ENCODE results near the gene NLGN2. TPM values are rescaled to one million over a fixed set of nuclear protein-coding genes. Genes with fewer than 3 reads are reported as not detected.
"Not testable (repeated sequence)": the region's sequence is repeated elsewhere in the genome, so short reads cannot be mapped to it uniquely, and the experiment has no call there.

Gene NLGN2
- total RNA-seq, result 10 to 100 TPM; 14.5 to 15.8 TPM

DNA sequence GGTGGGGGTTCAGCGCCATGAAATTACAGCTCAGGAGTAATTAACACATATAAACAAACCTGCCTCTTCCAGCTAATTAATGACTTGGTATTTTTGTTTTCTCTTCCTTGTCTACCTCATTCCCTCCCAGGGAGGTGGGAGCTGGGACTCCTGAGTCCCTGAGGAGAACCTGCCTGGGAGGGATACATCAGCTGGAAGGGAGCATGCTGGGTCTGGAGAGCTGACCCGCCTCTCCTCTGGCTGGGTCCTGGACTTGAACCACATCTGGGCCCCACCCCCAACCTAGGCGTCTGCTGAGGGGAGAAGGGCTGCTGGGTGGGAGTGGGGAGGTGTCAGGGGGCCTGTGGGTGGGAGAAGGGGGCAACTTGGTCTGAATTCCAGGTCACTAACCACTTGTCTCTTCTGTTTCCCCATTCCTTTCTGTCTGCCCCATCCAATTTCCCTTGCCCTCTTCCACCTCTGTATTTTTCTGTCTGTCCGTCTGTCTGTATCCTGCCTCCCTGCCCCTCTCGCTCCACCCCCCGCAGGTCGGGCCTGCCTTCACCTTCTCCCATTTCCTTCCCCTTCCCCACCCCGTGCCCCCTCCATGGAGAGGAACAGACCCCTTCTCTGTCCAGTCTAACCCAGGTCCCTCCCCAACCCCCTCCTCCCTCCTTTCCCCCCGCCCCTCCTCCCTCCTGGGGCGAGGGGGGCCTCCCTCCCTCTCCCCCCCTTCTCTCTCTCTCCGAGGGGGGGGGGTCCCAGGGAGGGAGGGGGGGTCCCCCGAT lies at the start of gene NLGN2:
Gene NLGN2, plus strand, starts transcription at position 361 of the 767 bp plus-strand sequence. CDS start 411 bp downstream, outside the sequence.
- ATAC-seq, result no peak
- Mint-ChIP-seq H3K27ac (no peak within 1 kb of the TSS), H3K9me3 (no peaks in the 10 kb centered on the region), H3K36me3 (no peaks in the 10 kb centered on the region)
- no peak for DNase-seq (ENCODE audit: low spot score in 2 of 2)

DNA sequence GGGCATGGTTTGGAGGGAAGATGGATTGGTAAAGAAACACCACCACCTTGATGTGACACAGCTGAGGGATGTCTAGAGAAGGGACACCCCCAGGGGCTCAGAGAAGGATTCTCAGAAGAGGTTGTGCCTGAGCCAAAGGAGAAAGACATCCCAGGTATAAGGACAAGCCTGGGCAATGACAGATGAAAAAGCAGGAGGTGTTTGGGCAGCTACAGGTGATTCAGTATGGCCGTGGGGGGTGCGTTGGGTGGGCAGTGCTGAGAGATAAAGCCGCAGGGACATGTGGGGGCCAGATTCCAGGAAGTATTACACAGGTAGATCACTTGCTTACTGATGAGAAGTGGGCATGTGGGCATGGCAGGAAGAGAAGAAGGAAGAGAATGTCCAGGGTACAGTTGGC lies 45.7 kb upstream of the NLGN2 start:
- H3K36me3 Mint-ChIP-seq, result no peaks in the 10 kb centered on the region
- DNase-seq (ENCODE audit: low spot score in 2 of 2), result no peak
- H3K9me3 Mint-ChIP-seq, result no peaks in the 10 kb centered on the region
- no peak overlapping the region for H3K27ac Mint-ChIP-seq
- no peak for ATAC-seq

- H3K27ac Mint-ChIP-seq, result no peak overlapping the region
Measured at GRCh38 chr17:7363311-7363710, 44.3 kb upstream of the NLGN2 start.

GRCh38 chr17:7365963-7366362 lies 41.7 kb upstream of the NLGN2 start:
- not testable (repeated sequence) for H3K36me3 Mint-ChIP-seq; DNase-seq (ENCODE audit: low spot score in 2 of 2); ATAC-seq; H3K27ac Mint-ChIP-seq; H3K9me3 Mint-ChIP-seq

More at GRCh38 chr17:7363311-7363710, 44.3 kb upstream of the NLGN2 start:
- Mint-ChIP-seq H3K36me3 (no peaks in the 10 kb centered on the region), H3K9me3 (no peaks in the 10 kb centered on the region)
- DNase-seq (ENCODE audit: low spot score in 2 of 2) (no peak), ATAC-seq (no peak)

DNA sequence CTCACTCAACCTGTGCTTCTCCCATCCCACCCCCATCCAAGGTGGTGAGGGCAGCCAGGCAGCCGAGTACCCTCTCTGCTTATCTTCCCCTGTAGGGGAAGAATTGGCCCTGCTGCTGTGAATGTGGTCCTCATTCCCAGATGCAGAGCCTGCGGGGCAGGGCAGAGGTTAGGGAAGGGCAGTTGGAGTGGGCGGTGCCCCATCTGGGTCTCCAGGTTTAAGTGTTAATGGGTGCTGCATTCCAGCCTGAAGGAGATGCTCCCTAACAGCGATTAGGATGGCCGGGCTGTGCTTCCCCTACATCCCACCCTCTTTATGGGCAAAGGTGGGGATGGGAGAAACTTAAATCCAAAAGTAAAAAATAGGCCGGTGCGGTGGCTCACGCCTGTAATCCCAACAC lies 40.6 kb upstream of the NLGN2 start:
- ATAC-seq, result no peak
- Mint-ChIP-seq H3K27ac (no peak overlapping the region), H3K9me3 (no peaks in the 10 kb centered on the region), H3K36me3 (no peaks in the 10 kb centered on the region)
- no peak for DNase-seq (ENCODE audit: low spot score in 2 of 2)

- Mint-ChIP-seq H3K36me3 (no peaks in the 10 kb centered on the region), H3K27ac (no peak overlapping the region), H3K9me3 (no peaks in the 10 kb centered on the region)
- ATAC-seq (no peak), DNase-seq (ENCODE audit: low spot score in 2 of 2) (no peak)
Measured at GRCh38 chr17:7367918-7368598, 39.6 kb upstream of the NLGN2 start.

DNA sequence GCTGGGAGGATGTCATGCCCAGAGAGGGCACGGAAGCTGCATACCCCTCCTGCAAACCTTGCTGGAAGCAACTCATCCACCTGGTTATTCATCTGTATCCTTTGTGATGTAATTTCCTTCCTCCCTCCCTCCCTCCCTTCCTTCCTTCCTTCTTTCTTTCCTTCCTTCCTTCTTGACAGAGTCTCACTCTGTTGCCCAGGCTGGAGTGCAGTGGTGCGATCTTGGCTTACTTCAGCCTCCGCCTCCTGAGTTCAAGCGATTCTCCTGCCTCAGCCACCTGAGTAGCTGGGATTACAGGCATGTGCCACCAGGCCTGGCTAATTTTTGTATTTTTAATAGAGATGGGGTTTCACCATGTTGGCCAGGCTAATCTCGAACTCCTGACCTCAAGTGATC lies 39.0 kb upstream of the NLGN2 start:
- H3K9me3 Mint-ChIP-seq; H3K36me3 Mint-ChIP-seq; ATAC-seq; DNase-seq (ENCODE audit: low spot score in 2 of 2); H3K27ac Mint-ChIP-seq: not testable (repeated sequence)

GRCh38 chr17:7369825-7370224 lies 37.8 kb upstream of the NLGN2 start:
- ATAC-seq, result no peak
- no peak for DNase-seq (ENCODE audit: low spot score in 2 of 2)

DNA sequence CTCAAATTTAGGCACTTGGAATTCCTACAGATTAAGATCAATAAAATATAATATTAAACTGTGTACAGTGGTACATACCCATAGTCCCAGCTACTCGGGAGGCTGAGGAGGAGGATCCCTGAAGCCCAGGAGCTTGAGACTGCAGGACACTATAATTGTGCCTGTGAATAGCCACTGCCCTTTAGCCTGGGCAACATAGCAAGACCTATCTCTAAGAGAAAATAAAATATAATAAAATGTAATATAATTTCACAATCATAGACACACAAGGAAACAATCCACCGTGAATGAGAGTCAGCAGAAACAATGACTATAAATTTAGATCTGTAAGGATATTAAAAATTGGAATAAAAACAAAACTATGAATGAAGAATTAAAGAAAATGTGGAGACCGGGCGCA lies 36.8 kb upstream of the NLGN2 start:
- ATAC-seq (no peak), DNase-seq (ENCODE audit: low spot score in 2 of 2) (no peak)
- Mint-ChIP-seq H3K27ac (no peak overlapping the region), H3K9me3 (no peaks in the 10 kb centered on the region), H3K36me3 (no peaks in the 10 kb centered on the region)

More at GRCh38 chr17:7369825-7370224, 37.8 kb upstream of the NLGN2 start:
- H3K27ac Mint-ChIP-seq, result no peak overlapping the region
- no peaks in the 10 kb centered on the region for H3K9me3 Mint-ChIP-seq
- H3K36me3 Mint-ChIP-seq, result no peaks in the 10 kb centered on the region

DNA sequence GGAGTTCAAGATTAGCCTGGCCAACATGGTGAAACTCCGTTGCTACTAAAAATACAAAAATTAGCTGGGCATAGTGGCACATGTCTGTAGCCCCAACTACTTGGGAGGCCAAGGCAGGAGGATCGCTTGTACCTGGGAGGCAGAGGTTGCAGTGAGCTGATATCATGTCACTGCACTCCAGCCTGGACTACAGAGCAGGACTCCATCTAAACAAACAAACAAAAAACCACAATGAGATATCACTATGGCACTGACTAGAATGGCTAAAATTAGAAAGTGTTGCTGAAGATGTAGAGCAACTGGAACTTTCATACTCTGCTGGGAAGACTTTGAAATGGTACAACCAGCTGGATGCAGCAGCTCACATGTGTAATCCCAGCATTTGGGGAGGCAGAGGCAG lies 33.3 kb upstream of the NLGN2 start:
- ATAC-seq (no peak), DNase-seq (ENCODE audit: low spot score in 2 of 2) (no peak)
- Mint-ChIP-seq H3K9me3 (peaks cover 0 to 5% of the 10 kb centered on the region in 2 donors), H3K27ac (no peak overlapping the region), H3K36me3 (peaks cover 0 to 5% of the 10 kb centered on the region in 2 donors)

GRCh38 chr17:7379134-7379533 lies 28.5 kb upstream of the NLGN2 start:
- DNase-seq (ENCODE audit: low spot score in 2 of 2), result no peak
- no peak for ATAC-seq
- Mint-ChIP-seq H3K9me3 (peaks cover 0 to 6% of the 10 kb centered on the region in 2 donors), H3K27ac (no peak overlapping the region), H3K36me3 (peaks cover 0 to 6% of the 10 kb centered on the region in 2 donors)

DNA sequence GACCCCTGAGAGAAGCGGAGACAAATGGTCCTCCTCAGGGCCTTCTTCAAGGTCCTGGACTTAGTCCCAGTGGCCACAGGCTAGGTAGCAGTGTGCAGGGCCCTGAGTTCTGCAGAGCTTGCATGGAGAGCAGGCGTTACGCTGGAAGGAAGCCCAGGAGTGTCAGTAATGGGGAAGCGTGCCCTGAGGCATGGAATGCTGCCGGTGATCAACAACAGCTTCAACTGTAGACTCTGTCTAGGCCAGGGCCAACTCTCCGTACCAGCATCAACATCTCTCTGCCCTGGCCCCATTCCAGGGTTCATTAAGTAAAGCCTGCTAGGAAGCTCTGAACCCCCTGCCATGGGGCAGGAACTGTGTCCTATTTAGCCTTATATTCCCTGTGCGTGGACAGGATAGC lies 27.3 kb upstream of the NLGN2 start:
- H3K27ac Mint-ChIP-seq, result no peak overlapping the region
- peaks cover 0 to 6% of the 10 kb centered on the region in 2 donors for H3K36me3 Mint-ChIP-seq
- ATAC-seq (no peak), DNase-seq (ENCODE audit: low spot score in 2 of 2) (no peak)
- H3K9me3 Mint-ChIP-seq, result peaks cover 0 to 6% of the 10 kb centered on the region in 2 donors

GRCh38 chr17:7380855-7381683 lies 26.6 kb upstream of the NLGN2 start, which contains the start of gene TNK1:
Gene TNK1, plus strand, starts transcription at chr17:7381089. Its CDS starts 1,838 bp downstream, at chr17:7382927.
- DNase-seq (ENCODE audit: low spot score in 2 of 2) (no peak), ATAC-seq (no peak)
- Mint-ChIP-seq H3K27ac (no peak within 1 kb of the TSS), H3K9me3 (peaks cover 0 to 6% of the 10 kb centered on the region in 2 donors), H3K36me3 (peaks cover 0 to 6% of the 10 kb centered on the region in 2 donors)

- ATAC-seq (no peak), DNase-seq (ENCODE audit: low spot score in 2 of 2) (no peak)
- peaks cover 0 to 6% of the 10 kb centered on the region in 2 donors for H3K36me3 Mint-ChIP-seq
- H3K27ac Mint-ChIP-seq, result no peak overlapping the region
- peaks cover 0 to 6% of the 10 kb centered on the region in 2 donors for H3K9me3 Mint-ChIP-seq
Measured at GRCh38 chr17:7382901-7383300, 24.7 kb upstream of the NLGN2 start.

DNA sequence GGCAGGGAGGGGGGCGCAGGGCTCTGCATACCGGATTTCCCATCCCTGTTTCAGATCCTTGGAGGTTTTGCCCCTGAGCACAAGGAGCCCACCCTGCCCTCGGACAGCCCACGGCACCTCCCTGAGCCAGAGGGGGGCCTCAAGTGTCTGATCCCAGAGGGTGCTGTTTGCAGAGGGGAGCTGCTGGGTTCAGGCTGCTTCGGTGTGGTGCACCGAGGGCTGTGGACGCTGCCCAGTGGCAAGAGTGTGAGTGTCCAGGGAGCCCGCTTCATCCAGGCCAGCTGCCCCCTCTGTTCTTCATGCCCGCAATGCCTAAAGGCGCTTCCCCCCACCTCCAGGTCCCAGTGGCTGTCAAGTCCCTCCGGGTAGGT lies 24.3 kb upstream of the NLGN2 start:
- ATAC-seq, result no peak
- peaks cover 0 to 6% of the 10 kb centered on the region in 2 donors for H3K9me3 Mint-ChIP-seq
- DNase-seq (ENCODE audit: low spot score in 2 of 2), result no peak
- no peak overlapping the region for H3K27ac Mint-ChIP-seq
- peaks cover 0 to 6% of the 10 kb centered on the region in 2 donors for H3K36me3 Mint-ChIP-seq

GRCh38 chr17:7383742-7384488 lies 23.7 kb upstream of the NLGN2 start:
- Mint-ChIP-seq H3K36me3 (peaks cover 0 to 6% of the 10 kb centered on the region in 2 donors), H3K9me3 (peaks cover 0 to 6% of the 10 kb centered on the region in 2 donors), H3K27ac (peak overlapping the region in 1 of 2 donors; percentile 54)
- DNase-seq (ENCODE audit: low spot score in 2 of 2) (peak; percentile 79 to 80), ATAC-seq (peak; percentile 99)
